ENCODE measurements around the gene SMG6. TPM values are rescaled to one million over a fixed set of nuclear protein-coding genes. Genes with fewer than 3 reads are reported as not detected.

SMG6 gene
- polyA plus RNA-seq, 1 of the 3 experiments (the other 2 are of a cell fraction), result 15.7 TPM

DNA sequence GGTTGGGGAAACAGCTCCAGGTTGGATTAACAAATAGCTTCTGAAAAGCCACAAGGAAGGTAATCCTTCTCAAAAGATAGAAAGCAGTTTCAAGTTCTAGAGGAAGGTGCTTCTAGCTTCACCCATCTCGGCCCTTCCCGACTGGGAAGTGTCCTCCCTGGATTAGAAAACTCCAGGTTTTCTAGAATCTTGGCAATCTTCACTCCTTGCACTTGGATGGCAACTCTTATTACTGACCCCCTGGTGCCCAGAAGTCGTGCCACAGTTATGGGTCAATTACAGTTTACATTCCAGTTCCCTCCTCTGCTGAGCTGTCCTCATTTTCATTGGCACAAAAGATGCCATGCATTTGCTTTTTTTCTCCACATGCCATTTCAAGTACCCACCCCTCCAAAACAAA lies 65.6 kb downstream of the SMG6 start:
- DNase-seq, result no peak
- Histone ChIP-seq H3K27ac (ENCODE audit: low read depth in 2 of 2, low read length in 1 of 2) (peak overlapping the region; percentile 40 to 93), H3F3A (replicated peaks; ENCODE audit: insufficient read depth) (peaks cover 40% of the 10 kb centered on the region), H3K9me2 (no peaks in the 10 kb centered on the region), H3K36me3 (replicated peaks in 1 of 2; ENCODE audit: control insufficient read depth in 1 of 2, insufficient read depth in 2 of 2, low read length in 1 of 2) (peaks cover 12 to 22% of the 10 kb centered on the region in 2 experiments), H4K20me1 (ENCODE audit: insufficient read depth) (no peaks in the 10 kb centered on the region), H3K4me1 (ENCODE audit: control insufficient read depth in 1 of 2, insufficient read depth in 2 of 2, low read depth in 1 of 2, low read length in 1 of 2) (peaks cover 14 to 35% of the 10 kb centered on the region in 2 experiments; a peak in 3 of 4 replicates), H3K4me3 (ENCODE audit: low read depth in 2 of 2, low read length in 1 of 2) (no peak overlapping the region), H3K4me2 (peak overlapping the region; percentile 42; the same call in 1 of the 2 replicates), H2AFZ (ENCODE audit: low read depth) (no peak overlapping the region), H3K79me2 (ENCODE audit: insufficient read depth) (peaks cover 15% of the 10 kb centered on the region; the same call in 1 of the 2 replicates), H3K9me3 (no peaks in the 10 kb centered on the region), H3K27me3 (ENCODE audit: insufficient read depth) (no peaks in the 10 kb centered on the region), H3K9ac (no peak overlapping the region; the same call in 1 of the 2 replicates)
- ChIA-PET POLR2A (no interaction called here), CTCF (interaction anchor here (2.7 to 3.7 kb wide), 2 partner anchors 143 to 183 kb away, joined by 8 to 24 read pairs; partner anchors contain the start of gene HIC1)
- WGBS (ENCODE audit: low lambda C conversion rate), result 53% methylated on average over 3 of the region's 3 CpGs
- TF ChIP-seq TCF12 (IDR thresholded peaks at IDR 0.05) (0 out of 2 replicates have a peak, but pooled peaks have one; percentile 10), RXRA (IDR thresholded peaks at IDR 0.05; ENCODE audit: borderline replicate concordance, low read depth) (0 out of 2 replicates have a peak, but pooled peaks have one; percentile 48)
- TF ChIP-seq, protein P1, sequence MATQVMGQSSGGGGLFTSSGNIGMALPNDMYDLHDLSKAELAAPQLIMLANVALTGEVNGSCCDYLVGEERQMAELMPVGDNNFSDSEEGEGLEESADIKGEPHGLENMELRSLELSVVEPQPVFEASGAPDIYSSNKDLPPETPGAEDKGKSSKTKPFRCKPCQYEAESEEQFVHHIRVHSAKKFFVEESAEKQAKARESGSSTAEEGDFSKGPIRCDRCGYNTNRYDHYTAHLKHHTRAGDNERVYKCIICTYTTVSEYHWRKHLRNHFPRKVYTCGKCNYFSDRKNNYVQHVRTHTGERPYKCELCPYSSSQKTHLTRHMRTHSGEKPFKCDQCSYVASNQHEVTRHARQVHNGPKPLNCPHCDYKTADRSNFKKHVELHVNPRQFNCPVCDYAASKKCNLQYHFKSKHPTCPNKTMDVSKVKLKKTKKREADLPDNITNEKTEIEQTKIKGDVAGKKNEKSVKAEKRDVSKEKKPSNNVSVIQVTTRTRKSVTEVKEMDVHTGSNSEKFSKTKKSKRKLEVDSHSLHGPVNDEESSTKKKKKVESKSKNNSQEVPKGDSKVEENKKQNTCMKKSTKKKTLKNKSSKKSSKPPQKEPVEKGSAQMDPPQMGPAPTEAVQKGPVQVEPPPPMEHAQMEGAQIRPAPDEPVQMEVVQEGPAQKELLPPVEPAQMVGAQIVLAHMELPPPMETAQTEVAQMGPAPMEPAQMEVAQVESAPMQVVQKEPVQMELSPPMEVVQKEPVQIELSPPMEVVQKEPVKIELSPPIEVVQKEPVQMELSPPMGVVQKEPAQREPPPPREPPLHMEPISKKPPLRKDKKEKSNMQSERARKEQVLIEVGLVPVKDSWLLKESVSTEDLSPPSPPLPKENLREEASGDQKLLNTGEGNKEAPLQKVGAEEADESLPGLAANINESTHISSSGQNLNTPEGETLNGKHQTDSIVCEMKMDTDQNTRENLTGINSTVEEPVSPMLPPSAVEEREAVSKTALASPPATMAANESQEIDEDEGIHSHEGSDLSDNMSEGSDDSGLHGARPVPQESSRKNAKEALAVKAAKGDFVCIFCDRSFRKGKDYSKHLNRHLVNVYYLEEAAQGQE (IDR thresholded peaks at IDR 0.05; ENCODE audit: low read depth, low read length), result no peak

DNA sequence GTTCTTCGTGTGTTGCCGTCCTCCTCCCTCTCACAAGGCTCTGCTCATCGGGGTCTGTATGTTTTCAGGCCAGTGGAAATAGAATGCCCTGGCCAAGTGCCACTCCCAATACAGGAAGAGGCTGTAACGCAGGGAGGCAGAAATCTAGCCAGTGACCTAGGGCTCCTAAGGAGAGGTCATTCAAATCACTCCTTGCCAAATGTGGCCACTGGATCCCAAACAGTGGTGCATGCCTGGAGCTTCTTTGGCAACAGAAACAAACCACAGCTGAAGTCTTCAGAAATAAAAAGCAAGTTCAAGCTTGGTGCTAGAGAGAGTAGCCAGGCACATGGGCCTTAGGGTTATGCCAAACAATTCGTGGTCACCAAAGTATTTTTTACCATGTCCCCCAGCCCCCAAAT lies 66.1 kb downstream of the SMG6 start:
- ChIA-PET CTCF (interaction anchor here (2.7 to 3.7 kb wide), 2 partner anchors 143 to 183 kb away, joined by 8 to 24 read pairs; partner anchors contain the start of gene HIC1), POLR2A (no interaction called here)
- Histone ChIP-seq H4K20me1 (ENCODE audit: insufficient read depth) (no peaks in the 10 kb centered on the region), H3K4me1 (ENCODE audit: control insufficient read depth in 1 of 2, insufficient read depth in 2 of 2, low read depth in 1 of 2, low read length in 1 of 2) (peaks cover 17 to 39% of the 10 kb centered on the region in 2 experiments), H3K9me2 (no peaks in the 10 kb centered on the region), H3K27me3 (ENCODE audit: insufficient read depth) (no peaks in the 10 kb centered on the region), H3K9ac (no peak overlapping the region; the same call in 1 of the 2 replicates), H3K27ac (ENCODE audit: low read depth in 2 of 2, low read length in 1 of 2) (peak overlapping the region; percentile 40 to 93), H3K79me2 (ENCODE audit: insufficient read depth) (peaks cover 15% of the 10 kb centered on the region; the same call in 1 of the 2 replicates), H3K36me3 (replicated peaks in 1 of 2; ENCODE audit: control insufficient read depth in 1 of 2, insufficient read depth in 2 of 2, low read length in 1 of 2) (peaks cover 12 to 22% of the 10 kb centered on the region in 2 experiments), H3F3A (replicated peaks; ENCODE audit: insufficient read depth) (peaks cover 43% of the 10 kb centered on the region), H3K4me2 (no peak overlapping the region; the same call in 1 of the 2 replicates), H3K9me3 (no peaks in the 10 kb centered on the region), H2AFZ (ENCODE audit: low read depth) (no peak overlapping the region), H3K4me3 (ENCODE audit: low read depth in 2 of 2, low read length in 1 of 2) (no peak overlapping the region)
- no peak for TF ChIP-seq ELF1 (IDR thresholded peaks at IDR 0.05)
- TF ChIP-seq GABPA (IDR thresholded peaks at IDR 0.05; ENCODE audit: low read depth), result no peak
- no peak for TF ChIP-seq NRF1 (IDR thresholded peaks at IDR 0.05; ENCODE audit: low read depth, low read length)
- no peak for TF ChIP-seq RXRA (IDR thresholded peaks at IDR 0.05; ENCODE audit: borderline replicate concordance, low read depth)
- TF ChIP-seq, protein P2, sequence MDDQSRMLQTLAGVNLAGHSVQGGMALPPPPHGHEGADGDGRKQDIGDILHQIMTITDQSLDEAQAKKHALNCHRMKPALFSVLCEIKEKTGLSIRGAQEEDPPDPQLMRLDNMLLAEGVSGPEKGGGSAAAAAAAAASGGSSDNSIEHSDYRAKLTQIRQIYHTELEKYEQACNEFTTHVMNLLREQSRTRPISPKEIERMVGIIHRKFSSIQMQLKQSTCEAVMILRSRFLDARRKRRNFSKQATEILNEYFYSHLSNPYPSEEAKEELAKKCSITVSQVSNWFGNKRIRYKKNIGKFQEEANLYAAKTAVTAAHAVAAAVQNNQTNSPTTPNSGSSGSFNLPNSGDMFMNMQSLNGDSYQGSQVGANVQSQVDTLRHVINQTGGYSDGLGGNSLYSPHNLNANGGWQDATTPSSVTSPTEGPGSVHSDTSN (IDR thresholded peaks at IDR 0.05), result no peak
- no peak for TF ChIP-seq GATA2 (CRISPR knock-in tag; IDR thresholded peaks at IDR 0.05)
- no peak for TF ChIP-seq FOXJ3 (CRISPR knock-in tag; IDR thresholded peaks at IDR 0.05)
- no peak for TF ChIP-seq YY1 (IDR thresholded peaks at IDR 0.05; ENCODE audit: low read depth)
- no peak for TF ChIP-seq FOXM1 (IDR thresholded peaks at IDR 0.05; ENCODE audit: low read depth)
- TF ChIP-seq POLR2AphosphoS5 (IDR thresholded peaks at IDR 0.05; ENCODE audit: low read depth, low read length), result no peak
- DNase-seq, result no peak
- 78% methylated on average over 5 of the region's 5 CpGs for WGBS (ENCODE audit: low lambda C conversion rate)
